HG02588 (cell line): ENCODE data around the gene ALG12.
"Not testable (repeated sequence)": the region's sequence is repeated elsewhere in the genome, so short reads cannot be mapped to it uniquely, and the experiment has no call there.

Experiments used
- ATAC-seq: cut with Tn5 transposase; IDR thresholded peaks from one replicate; pipeline ENCODE4 v1.9.1; 2021; ENCODE audit warnings: mild to moderate bottlenecking, moderate library complexity; ENCODE audit not compliant: unreplicated experiment

The ALG12 gene

GRCh38 chr22:49871482-49871881, 46.8 kb downstream of the ALG12 start:
- no peak for ATAC-seq

- no peak for ATAC-seq
These were observed 48.2 kb downstream of the ALG12 start for GRCh38 chr22:49869845-49870712.

DNA sequence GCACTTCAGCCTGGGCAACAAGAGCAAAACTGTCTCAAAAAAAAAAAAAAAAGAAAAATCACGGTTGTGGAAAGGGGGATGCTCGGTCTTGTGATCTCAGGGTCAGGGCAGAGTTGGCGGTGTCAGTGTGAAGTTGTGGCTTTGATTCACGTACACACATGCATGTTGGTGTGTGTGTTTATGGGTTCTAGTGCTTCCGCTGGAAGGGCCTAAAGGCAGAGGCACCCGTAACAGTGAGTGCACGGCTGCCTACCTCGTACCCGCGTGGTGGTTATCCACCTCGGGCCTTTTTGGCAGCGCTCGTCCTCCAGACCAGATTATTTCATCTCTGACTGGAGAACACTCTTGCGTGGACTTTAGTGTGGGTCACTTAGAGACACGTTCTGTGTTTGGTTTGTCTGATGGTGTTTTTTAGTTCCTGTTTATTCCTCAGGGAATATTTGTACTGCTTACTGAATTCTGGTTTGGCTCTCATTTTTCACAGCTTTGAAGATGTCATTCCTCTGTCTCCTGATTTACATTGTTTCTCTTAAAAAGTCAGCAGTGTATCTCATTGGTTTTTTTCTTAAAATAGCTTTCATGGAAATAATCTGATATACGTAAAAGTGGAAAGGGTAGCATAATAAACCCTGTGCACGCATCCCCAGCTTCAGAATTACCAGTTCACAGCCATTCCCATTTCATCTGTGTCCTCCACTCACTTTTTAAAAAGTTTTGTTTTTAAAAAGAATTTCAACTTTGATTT, 49.0 kb downstream of the ALG12 start:
- no peak for ATAC-seq

DNA sequence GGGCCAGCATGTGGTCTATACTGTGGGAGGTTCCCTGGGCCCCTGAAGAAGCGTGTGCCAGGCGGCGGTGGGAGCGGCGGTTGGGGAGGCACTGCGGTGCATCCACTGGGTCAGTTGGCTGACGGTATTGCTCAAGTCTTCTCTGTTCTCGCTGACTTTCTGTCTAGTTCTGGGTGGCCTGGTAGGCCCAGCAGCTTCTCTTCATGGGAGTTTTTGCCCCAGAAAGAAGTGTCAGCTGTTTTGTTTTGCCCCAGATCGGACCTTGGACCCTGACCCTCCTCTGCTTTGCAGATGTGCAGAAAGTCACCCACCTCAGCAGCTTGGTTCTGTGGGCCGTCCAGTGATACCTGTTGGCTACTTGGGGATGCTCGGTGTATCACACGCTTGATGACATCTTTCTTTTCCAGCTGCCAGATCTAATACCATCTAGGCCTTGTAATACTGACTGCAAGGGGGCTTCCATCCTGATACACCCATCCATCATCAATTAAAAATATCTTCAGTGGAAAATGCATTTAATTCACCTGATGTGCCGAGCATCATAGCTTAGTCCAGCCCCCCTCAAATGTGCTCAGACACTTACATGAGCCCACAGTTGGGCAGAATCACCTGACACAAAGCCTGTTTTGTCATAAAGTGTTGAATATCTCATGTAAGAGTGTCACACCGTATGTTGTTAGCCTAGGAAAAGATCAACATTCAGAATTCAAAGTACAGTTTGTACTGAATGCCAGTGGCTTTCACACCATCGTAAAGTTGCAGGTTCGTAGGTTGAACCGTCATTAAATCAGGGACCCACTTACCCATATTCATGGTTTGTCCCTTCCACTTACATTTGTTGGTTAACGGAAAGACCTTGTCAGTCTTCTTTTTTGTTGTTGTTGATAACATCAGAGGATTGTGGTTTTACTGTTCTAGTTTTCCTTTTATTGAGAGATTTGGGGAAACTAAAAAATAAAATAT, 50.7 kb downstream of the ALG12 start:
- no peak for ATAC-seq

DNA sequence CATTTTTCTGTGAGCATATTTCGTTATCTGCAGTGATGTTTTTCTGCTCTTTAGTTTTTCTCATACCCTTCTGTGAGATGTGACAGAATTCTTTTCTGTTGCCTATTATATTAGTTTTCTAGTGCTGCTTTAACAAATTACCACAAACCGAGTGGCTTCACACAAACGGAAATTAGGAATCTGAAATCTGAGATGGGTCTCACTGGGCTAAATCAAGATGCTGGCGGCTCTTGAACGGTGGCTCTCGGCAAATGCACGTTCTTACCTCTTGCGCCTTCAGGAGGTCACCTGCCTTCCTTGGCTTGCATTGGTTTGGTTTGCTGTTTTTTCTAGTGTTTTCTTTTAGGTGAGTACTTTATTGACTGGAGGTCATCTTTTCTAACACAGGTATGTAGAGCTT, 51.6 kb downstream of the ALG12 start:
- ATAC-seq = no peak

DNA sequence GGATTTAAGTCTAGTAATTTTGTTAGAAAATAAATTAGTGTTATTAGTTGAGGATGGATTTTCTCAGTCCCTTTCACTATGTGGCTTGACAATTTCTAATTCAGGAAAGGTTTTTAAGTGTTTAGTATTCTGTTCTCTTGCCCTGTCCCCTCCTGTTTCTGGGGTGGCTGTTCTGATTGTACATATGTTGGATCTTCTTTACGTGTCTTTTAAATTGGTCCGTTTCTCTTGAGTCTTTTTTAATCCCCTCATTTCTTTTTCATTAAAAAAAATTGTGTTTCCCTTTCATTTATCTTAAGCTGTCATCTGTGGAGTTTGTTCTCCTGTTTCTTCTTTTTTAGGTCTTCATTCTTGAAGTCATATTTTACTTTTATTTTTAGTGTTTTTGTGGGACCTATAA, 52.1 kb downstream of the ALG12 start:
- no peak for ATAC-seq

GRCh38 chr22:49865156-49865555, 53.1 kb downstream of the ALG12 start:
- no peak for ATAC-seq

- ATAC-seq = no peak
These were observed 54.3 kb downstream of the ALG12 start for GRCh38 chr22:49863931-49864330.

GRCh38 chr22:49862496-49862776, 55.8 kb downstream of the ALG12 start:
- no peak for ATAC-seq

- ATAC-seq = no peak
These were observed 56.4 kb downstream of the ALG12 start for GRCh38 chr22:49861642-49862495.

DNA sequence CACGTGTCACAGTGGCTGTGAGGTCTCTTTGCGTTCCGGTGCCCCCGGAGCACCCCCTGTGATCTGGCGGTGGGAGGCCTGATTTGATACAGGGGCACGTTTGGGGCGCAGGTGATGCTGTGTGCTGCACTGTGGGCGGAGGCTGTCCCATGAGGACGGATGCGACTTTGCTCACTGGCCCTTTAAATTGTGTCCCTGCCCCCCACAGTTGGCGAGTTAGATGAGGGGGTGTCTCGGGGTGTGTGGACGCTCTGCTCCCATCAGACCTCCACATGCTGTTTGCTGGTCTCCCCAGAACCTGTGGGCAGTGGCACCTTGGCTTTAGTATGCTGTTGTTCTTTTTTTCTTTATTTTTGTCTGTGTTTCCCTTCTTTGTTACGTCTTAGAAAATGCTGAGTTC, 59.4 kb downstream of the ALG12 start:
- no peak for ATAC-seq

GRCh38 chr22:49856766-49857618, 61.2 kb downstream of the ALG12 start:
- no peak for ATAC-seq

DNA sequence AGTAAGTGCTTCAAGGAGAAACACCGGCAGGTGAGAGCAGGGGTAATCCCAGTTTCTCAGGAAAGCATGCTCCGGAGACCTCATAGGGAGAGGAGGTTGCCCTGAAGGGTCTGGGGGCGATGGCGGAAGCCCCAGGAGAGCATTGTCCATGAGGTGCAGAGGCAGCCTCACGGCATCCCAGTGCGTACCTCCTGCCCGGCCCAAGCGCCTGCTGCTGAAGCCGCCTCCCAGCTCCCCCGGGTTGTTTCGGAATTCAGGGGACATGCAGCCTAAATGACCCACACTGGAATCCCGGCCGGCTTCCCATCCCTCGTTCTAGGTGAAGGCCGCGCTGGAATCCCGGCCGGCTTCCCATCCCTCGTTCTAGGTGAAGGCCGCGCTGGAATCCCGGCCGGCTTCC, 61.9 kb downstream of the ALG12 start:
- no peak for ATAC-seq

DNA sequence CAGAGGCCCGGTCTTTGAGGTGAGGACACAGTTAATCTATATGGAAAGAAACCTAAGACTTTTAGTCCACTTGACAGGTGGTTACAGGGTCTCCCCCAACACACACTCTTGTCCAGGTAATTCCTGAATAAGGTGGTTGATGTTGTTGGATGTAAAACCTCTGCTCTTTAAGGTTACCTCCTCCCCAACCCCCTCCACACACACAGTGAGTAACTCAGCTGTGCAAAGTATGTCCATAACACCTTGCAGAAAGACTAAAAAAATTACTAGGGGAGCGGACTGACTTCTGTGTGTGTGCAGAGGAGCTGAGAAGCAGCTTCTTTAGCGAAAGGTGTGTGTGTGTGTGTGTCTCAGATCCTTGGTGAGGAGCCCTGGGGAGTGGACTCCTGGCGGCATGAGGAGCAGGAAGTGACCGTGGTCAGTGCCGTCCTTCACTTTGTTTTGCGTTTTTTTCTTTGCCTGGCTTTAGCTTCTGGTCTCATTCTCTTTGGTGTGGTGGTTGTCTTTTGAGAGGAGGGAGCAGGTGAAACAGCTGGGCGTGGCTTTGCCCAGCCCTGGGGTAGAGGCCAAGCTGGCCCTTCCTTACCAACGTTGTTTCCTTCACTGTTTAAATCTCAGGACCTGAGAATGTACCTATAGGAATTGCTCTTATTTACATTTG, 62.9 kb downstream of the ALG12 start:
- ATAC-seq = no peak

DNA sequence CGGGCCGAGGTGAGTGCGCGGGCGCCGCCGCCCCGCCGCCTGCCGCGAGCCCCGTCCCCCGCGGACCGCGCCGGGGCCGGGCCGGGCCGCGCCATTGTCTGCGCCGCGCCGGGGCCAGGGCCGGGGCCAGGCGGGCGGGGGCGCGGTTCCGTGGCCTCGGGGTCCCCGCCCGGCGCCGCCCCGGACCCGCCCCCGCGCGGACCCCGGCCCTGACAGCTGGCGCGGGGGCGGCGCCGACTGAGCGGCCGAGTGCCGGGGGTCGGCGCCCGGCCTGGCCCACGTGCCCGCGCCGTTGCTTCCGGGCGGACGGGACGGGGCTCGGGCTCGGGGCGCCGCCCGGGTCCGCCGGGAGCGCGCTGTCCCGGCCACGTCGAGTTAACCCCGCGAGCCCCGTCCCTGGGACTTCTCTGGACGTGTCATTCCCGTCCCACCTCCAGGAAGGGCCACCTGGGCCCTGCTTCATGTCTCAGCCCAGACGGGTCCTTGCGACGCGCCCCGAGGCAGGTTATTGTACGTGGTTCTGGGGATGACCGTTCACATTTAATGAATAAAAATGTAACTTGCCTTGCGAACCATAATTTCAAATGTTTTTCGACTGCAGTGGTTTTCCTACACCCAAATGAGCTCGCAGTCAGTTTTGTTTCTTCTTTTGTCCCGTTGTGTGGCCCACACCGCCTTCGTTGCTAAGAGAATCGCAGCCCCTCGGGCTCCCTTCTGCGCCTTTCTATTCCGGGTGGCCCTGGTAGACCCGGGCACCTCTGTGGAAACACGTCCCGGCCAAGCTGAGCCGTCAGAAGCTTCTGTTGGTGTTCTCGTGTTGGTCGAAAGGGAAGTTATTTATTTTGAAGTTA, 64.0 kb downstream of the ALG12 start:
- peak; percentile 10 for ATAC-seq

DNA sequence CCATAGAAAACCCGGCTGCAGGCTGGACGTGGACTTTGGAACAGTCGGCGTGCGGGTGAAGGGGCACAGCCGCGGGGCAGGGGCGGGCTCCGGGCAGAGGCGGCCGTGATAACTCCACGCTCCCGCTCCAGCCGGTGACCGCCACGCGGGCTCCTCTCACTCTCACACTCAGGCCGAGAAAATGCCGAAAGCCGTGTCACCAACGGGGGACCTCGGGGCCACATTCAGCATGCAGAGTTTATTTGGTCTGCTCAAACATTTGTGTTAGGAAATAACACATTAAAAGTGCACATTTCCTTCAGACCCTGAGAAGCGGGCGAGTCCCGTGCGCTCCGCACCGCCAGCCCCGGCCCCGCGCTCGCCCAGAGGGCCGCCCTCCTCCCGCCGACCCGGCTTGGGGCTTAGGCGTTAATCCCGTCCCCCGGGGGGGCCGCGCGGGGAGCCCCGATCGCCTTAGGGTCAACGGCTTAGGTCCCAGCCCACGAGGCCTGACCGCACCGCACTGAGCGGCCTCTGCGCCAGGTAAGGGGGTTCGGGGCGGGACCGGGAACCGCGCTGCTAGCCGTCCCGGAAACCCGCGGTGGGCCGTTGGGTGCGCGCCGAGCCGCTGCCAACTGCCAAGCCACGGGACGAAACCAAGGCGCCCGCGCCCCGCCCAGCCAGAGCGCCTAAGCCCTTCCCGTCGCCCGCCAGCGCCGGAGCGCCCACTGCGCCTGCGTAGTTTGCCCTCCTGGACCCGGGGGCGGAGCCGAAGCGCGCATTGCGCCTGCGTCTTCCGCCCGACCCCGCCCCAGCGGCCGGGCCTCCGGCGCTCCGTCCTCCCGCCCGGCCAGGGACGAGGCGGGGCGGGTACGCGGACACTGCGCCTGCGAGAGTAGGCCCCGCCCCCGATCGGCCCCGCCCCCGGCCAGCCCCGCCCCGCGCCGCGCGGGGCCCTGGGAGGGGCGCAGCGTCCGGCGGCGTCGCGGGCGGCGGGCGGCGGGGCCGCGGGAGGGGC, 65.0 kb downstream of the ALG12 start, which contains the start of gene ZBED4:
Gene ZBED4, plus strand, starts transcription at position 947 of the 997 bp plus-strand sequence. CDS start 29,819 bp downstream, outside the sequence.
- ATAC-seq = peak; percentile 69

- ATAC-seq = not testable (repeated sequence)
These were observed 65.7 kb downstream of the ALG12 start for GRCh38 chr22:49852568-49852897.
